ENCODE measurements around the gene CIC. TPM values are rescaled to one million over a fixed set of nuclear protein-coding genes. Genes with fewer than 3 reads are reported as not detected.
A peak's percentile ranks its signal among the peaks of the same experiment; 100 is the strongest.

CIC gene
- total RNA-seq, 1 experiment from 2014 or later = 75.5 TPM

- intact Hi-C loops (cut with micrococcal nuclease; ENCODE audit: unreplicated experiment) = no loop called here
- Mint-ChIP-seq H3K36me3 (ENCODE audit: insufficient read depth, unreplicated experiment) (peaks cover 14% of the 10 kb centered on the region), H3K27me3 (ENCODE audit: unreplicated experiment) (no peaks in the 10 kb centered on the region), H3K9me3 (ENCODE audit: low read depth, unreplicated experiment) (no peaks in the 10 kb centered on the region), H3K4me1 (ENCODE audit: low read depth, unreplicated experiment) (peaks cover 15% of the 10 kb centered on the region), H3K27ac (ENCODE audit: unreplicated experiment) (no peak overlapping the region), H3K4me3 (ENCODE audit: low read depth, unreplicated experiment) (no peak overlapping the region)
- CTCF ChIA-PET = no interaction called here
- DNase-seq = no peak
- no peak for TF ChIP-seq CTCF (IDR thresholded peaks at IDR 0.05; ENCODE audit: unreplicated experiment)
- BruUV-seq (replicated peaks) = no TSS peak
Measured at GRCh38 chr19:42273407-42274064, 4.5 kb downstream of the CIC start.

GRCh38 chr19:42274065-42274682 is 5.1 kb downstream of the CIC start:
- no peak for TF ChIP-seq CTCF (IDR thresholded peaks at IDR 0.05; ENCODE audit: unreplicated experiment)
- intact Hi-C loops (cut with micrococcal nuclease; ENCODE audit: unreplicated experiment) = no loop called here

GRCh38 chr19:42275103-42275502 is 6.1 kb downstream of the CIC start:
- no TSS peak for BruUV-seq (replicated peaks)
- H3K4me1 Mint-ChIP-seq (ENCODE audit: low read depth, unreplicated experiment) = peaks cover 29% of the 10 kb centered on the region
- intact Hi-C loops (cut with micrococcal nuclease; ENCODE audit: unreplicated experiment) = no loop called here
- H3K27ac Mint-ChIP-seq (ENCODE audit: unreplicated experiment) = no peak overlapping the region
- peaks cover 29% of the 10 kb centered on the region for H3K36me3 Mint-ChIP-seq (ENCODE audit: insufficient read depth, unreplicated experiment)
- DNase-seq = no peak
- no peaks in the 10 kb centered on the region for H3K9me3 Mint-ChIP-seq (ENCODE audit: low read depth, unreplicated experiment)
- no peaks in the 10 kb centered on the region for H3K27me3 Mint-ChIP-seq (ENCODE audit: unreplicated experiment)
- no peak for TF ChIP-seq CTCF (IDR thresholded peaks at IDR 0.05; ENCODE audit: unreplicated experiment)
- CTCF ChIA-PET = no interaction called here
- H3K4me3 Mint-ChIP-seq (ENCODE audit: low read depth, unreplicated experiment) = no peak overlapping the region

More at GRCh38 chr19:42274065-42274682, 5.1 kb downstream of the CIC start:
- H3K27me3 Mint-ChIP-seq (ENCODE audit: unreplicated experiment) = no peaks in the 10 kb centered on the region
- CTCF ChIA-PET = no interaction called here
- no peaks in the 10 kb centered on the region for H3K9me3 Mint-ChIP-seq (ENCODE audit: low read depth, unreplicated experiment)
- H3K36me3 Mint-ChIP-seq (ENCODE audit: insufficient read depth, unreplicated experiment) = peaks cover 20% of the 10 kb centered on the region
- DNase-seq = no peak
- no TSS peak for BruUV-seq (replicated peaks)
- H3K4me1 Mint-ChIP-seq (ENCODE audit: low read depth, unreplicated experiment) = peaks cover 21% of the 10 kb centered on the region
- no peak overlapping the region for H3K4me3 Mint-ChIP-seq (ENCODE audit: low read depth, unreplicated experiment)
- H3K27ac Mint-ChIP-seq (ENCODE audit: unreplicated experiment) = no peak overlapping the region

GRCh38 chr19:42275517-42275916 is 6.5 kb downstream of the CIC start:
- H3K4me3 Mint-ChIP-seq (ENCODE audit: low read depth, unreplicated experiment) = no peak overlapping the region
- no peak for DNase-seq
- no peaks in the 10 kb centered on the region for H3K27me3 Mint-ChIP-seq (ENCODE audit: unreplicated experiment)
- no peaks in the 10 kb centered on the region for H3K9me3 Mint-ChIP-seq (ENCODE audit: low read depth, unreplicated experiment)
- CTCF ChIA-PET = no interaction called here
- no peak for TF ChIP-seq CTCF (IDR thresholded peaks at IDR 0.05; ENCODE audit: unreplicated experiment)
- peaks cover 29% of the 10 kb centered on the region for H3K4me1 Mint-ChIP-seq (ENCODE audit: low read depth, unreplicated experiment)
- intact Hi-C loops (cut with micrococcal nuclease; ENCODE audit: unreplicated experiment) = no loop called here
- H3K36me3 Mint-ChIP-seq (ENCODE audit: insufficient read depth, unreplicated experiment) = peaks cover 33% of the 10 kb centered on the region
- BruUV-seq (replicated peaks) = no TSS peak
- H3K27ac Mint-ChIP-seq (ENCODE audit: unreplicated experiment) = peak overlapping the region; percentile 4

Data from Calu3 (cell line).